H7 (cell line): ENCODE measurements around the gene ARPP21. TPM values are rescaled to one million over a fixed set of nuclear protein-coding genes. Genes with fewer than 3 reads are reported as not detected.
A peak's percentile ranks its signal among the peaks of the same experiment; 100 is the strongest.

Experiments used
- DNase-seq: peaks from one replicate; pipeline ENCODE4 v3.0.0; 2012
- H3K27me3 ChIP-seq: 2 replicates; pipeline ENCODE4 v1.6.0; 2011; ENCODE audit warnings: mild to moderate bottlenecking, low read length; ENCODE audit not compliant: control insufficient read depth, insufficient read depth
- H3K36me3 ChIP-seq: replicated peaks from 2 replicates; pipeline ENCODE4 v1.5.1; 2011; ENCODE audit warnings: low read length; ENCODE audit not compliant: control insufficient read depth, insufficient read depth
- H3K4me3 ChIP-seq: 2 replicates; pipeline ENCODE4 v1.5.1; 2011; ENCODE audit warnings: low read depth, mild to moderate bottlenecking, control low read depth, low read length, moderate library complexity; ENCODE audit not compliant: insufficient read depth
- total RNA-seq: library from RNA; depleted of rRNA; stranded (reverse); fragments of >200 nt; shearing (Covaris generic); gene quantifications from 2 replicates; pipeline ENCODE4 v1.2.3, GENCODE V29; 2014

Gene ARPP21
- total RNA-seq, 1 experiment from 2014 or later: not detected

GRCh38 chr3:35722902-35723301 is 83.6 kb downstream of the ARPP21 start:
- Histone ChIP-seq H3K36me3 (no peaks in the 10 kb centered on the region), H3K4me3 (no peak overlapping the region), H3K27me3 (peaks cover 44% of the 10 kb centered on the region)
- DNase-seq: no peak

GRCh38 chr3:35723480-35724097 is 84.3 kb downstream of the ARPP21 start:
- H3K4me3 ChIP-seq: no peak overlapping the region
- no peak for DNase-seq
- H3K27me3 ChIP-seq: peaks cover 44% of the 10 kb centered on the region
- H3K36me3 ChIP-seq: no peaks in the 10 kb centered on the region

GRCh38 chr3:35724106-35724505 is 84.8 kb downstream of the ARPP21 start:
- no peaks in the 10 kb centered on the region for H3K36me3 ChIP-seq
- DNase-seq: no peak
- no peak overlapping the region for H3K4me3 ChIP-seq
- H3K27me3 ChIP-seq: peaks cover 44% of the 10 kb centered on the region

- Histone ChIP-seq H3K27me3 (peaks cover 43% of the 10 kb centered on the region), H3K4me3 (no peak overlapping the region), H3K36me3 (no peaks in the 10 kb centered on the region)
- no peak for DNase-seq
Observed at GRCh38 chr3:35727179-35727578, 87.9 kb downstream of the ARPP21 start.

- Histone ChIP-seq H3K36me3 (no peaks in the 10 kb centered on the region), H3K27me3 (peaks cover 2% of the 10 kb centered on the region; the same call in 1 of the 2 replicates), H3K4me3 (no peak overlapping the region)
- DNase-seq: no peak
Observed at GRCh38 chr3:35733341-35733740, 94.0 kb downstream of the ARPP21 start.

- peaks cover 2% of the 10 kb centered on the region; the same call in 1 of the 2 replicates for H3K27me3 ChIP-seq
- no peaks in the 10 kb centered on the region for H3K36me3 ChIP-seq
- no peak overlapping the region for H3K4me3 ChIP-seq
- DNase-seq: no peak
Observed at GRCh38 chr3:35733864-35734263, 94.5 kb downstream of the ARPP21 start.

- Histone ChIP-seq H3K4me3 (no peak overlapping the region), H3K27me3 (no peaks in the 10 kb centered on the region), H3K36me3 (no peaks in the 10 kb centered on the region)
- no peak for DNase-seq
Observed at GRCh38 chr3:35737080-35737479, 97.8 kb downstream of the ARPP21 start.

- no peak for DNase-seq
- H3K36me3 ChIP-seq: no peaks in the 10 kb centered on the region
Observed at GRCh38 chr3:35737527-35737926, 98.2 kb downstream of the ARPP21 start.

GRCh38 chr3:35737934-35738706 is 98.8 kb downstream of the ARPP21 start:
- H3K36me3 ChIP-seq: no peaks in the 10 kb centered on the region
- no peak for DNase-seq
- H3K4me3 ChIP-seq: no peak overlapping the region
- no peaks in the 10 kb centered on the region for H3K27me3 ChIP-seq

More at GRCh38 chr3:35737527-35737926, 98.2 kb downstream of the ARPP21 start:
- Histone ChIP-seq H3K27me3 (no peaks in the 10 kb centered on the region), H3K4me3 (no peak overlapping the region)

- H3K36me3 ChIP-seq: no peaks in the 10 kb centered on the region
- peak; percentile 58 for DNase-seq
- H3K4me3 ChIP-seq: no peak overlapping the region
- H3K27me3 ChIP-seq: peaks cover 3% of the 10 kb centered on the region; the same call in 1 of the 2 replicates
Observed at GRCh38 chr3:35739181-35739809, 100.0 kb downstream of the ARPP21 start.

- no peak for DNase-seq
- H3K36me3 ChIP-seq: no peaks in the 10 kb centered on the region
- no peak overlapping the region for H3K4me3 ChIP-seq
- H3K27me3 ChIP-seq: peaks cover 3% of the 10 kb centered on the region; the same call in 1 of the 2 replicates
Observed at GRCh38 chr3:35739964-35740527, 100.7 kb downstream of the ARPP21 start.

GRCh38 chr3:35743218-35743617 is 103.9 kb downstream of the ARPP21 start:
- no peak overlapping the region for H3K4me3 ChIP-seq
- H3K27me3 ChIP-seq: peaks cover 9% of the 10 kb centered on the region
- H3K36me3 ChIP-seq: no peaks in the 10 kb centered on the region
- DNase-seq: no peak

- Histone ChIP-seq H3K4me3 (no peak overlapping the region), H3K36me3 (no peaks in the 10 kb centered on the region), H3K27me3 (peaks cover 9% of the 10 kb centered on the region)
- DNase-seq: peak; percentile 13
Observed at GRCh38 chr3:35744419-35744818, 105.1 kb downstream of the ARPP21 start.

- Histone ChIP-seq H3K36me3 (no peaks in the 10 kb centered on the region), H3K27me3 (peaks cover 9% of the 10 kb centered on the region), H3K4me3 (no peak overlapping the region)
- DNase-seq: no peak
Observed at GRCh38 chr3:35745351-35745750, 106.0 kb downstream of the ARPP21 start.
